Measurements from ENCODE around the gene TNNT3. TPM values are rescaled to one million over a fixed set of nuclear protein-coding genes. Genes with fewer than 3 reads are reported as not detected.

TNNT3 gene
- not detected in 2 replicates for total RNA-seq (2012; rRNA removed)
- polyA plus RNA-seq (2012; rRNA removed), result not detected in 2 replicates
- polyA plus RNA-seq (2012; cell fraction: cytosol; rRNA removed), result not detected in 2 replicates
- polyA plus RNA-seq (2012; cell fraction: nucleus; rRNA removed; ENCODE audit: low replicate concordance), result not detected in 2 replicates
- not detected for Bru-seq, nascent RNA
- BruChase-seq, experiment 1, labeled RNA remaining after a 6-hour chase, result not detected
- not detected for BruChase-seq, experiment 2, labeled RNA remaining after a 2-hour chase
- long read RNA-seq, result 0 reads

DNA sequence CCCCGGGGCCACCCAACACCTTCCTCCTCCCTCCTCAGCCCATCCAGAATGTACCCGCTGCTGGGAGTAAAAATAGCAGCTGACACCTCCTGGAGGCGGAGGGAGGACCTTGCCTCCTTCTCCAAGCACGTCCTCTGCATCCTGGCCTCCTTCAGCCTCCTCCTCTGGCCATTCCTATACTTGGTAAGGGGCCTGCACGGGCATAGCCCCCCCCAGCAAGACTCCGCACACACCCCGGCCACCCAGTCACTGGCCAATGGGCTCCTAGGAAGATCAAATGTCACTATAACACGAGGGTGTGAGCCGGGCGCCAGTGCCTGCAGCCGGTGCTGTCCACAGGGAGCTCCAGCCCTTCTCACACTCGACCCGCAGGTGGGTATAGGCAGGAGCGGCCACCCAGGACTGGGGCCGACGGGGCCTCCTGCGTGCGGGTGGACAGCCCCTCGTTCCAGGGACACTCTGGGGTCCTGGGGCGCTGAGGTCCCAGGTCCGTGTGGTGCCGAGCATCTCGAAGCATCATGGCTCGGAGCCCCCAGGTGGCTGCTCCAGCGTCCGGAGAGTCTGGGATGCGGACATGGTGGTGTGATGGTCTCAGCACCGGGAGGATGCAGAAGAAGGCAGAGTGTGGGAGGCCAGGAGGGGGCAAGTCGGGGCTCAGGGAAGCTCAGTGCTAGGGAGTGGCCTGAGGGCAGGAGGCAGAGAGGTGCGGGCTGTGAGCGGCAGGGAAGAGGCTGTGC lies at the start of gene TNNT3:
Gene TNNT3, plus strand, starts transcription at position 313 of the 737 bp plus-strand sequence. CDS start 3,172 bp downstream, outside the sequence.
- CTCF ChIA-PET, result no interaction called here
- no peak within 1 kb of the TSS for H2BK20ac ChIP-seq (ENCODE audit: low read depth, low read length)
- no peak within 1 kb of the TSS for H3K4ac ChIP-seq (ENCODE audit: low read depth, low read length)
- peaks cover 13% of the 10 kb centered on the region for H3K27me3 ChIP-seq (ENCODE audit: control insufficient read depth, insufficient read depth, low read length)
- H2BK120ac ChIP-seq (ENCODE audit: low read depth, low read length), result no peak within 1 kb of the TSS
- H3K9me3 ChIP-seq (ENCODE audit: control insufficient read depth, insufficient read depth, low read length), result no peaks in the 10 kb centered on the region
- H3K9me1 ChIP-seq (ENCODE audit: insufficient read depth, low read length), result no peaks in the 10 kb centered on the region
- H3K36me3 ChIP-seq (ENCODE audit: control insufficient read depth, insufficient read depth, low read length), result no peaks in the 10 kb centered on the region
- H3K14ac ChIP-seq (replicated peaks; ENCODE audit: low read depth, low read length), result no peak within 1 kb of the TSS
- no peaks in the 10 kb centered on the region for H3K4me1 ChIP-seq (ENCODE audit: control insufficient read depth, insufficient read depth, low read length)
- no peak for ATAC-seq (ENCODE audit: low read depth)
- peak within 1 kb of the TSS; percentile 51 for H2AFZ ChIP-seq (replicated peaks; ENCODE audit: low read length, poor library complexity)
- H3K4me2 ChIP-seq (ENCODE audit: low read depth, low read length), result no peak within 1 kb of the TSS
- TF ChIP-seq MXI1 (IDR thresholded peaks at IDR 0.05; ENCODE audit: borderline replicate concordance, low read depth, low read length) (no peak), FOS (IDR thresholded peaks at IDR 0.05; ENCODE audit: low read depth, low read length) (no peak), MAZ (IDR thresholded peaks at IDR 0.05; ENCODE audit: borderline replicate concordance, low read depth, low read length) (no peak)
- TF ChIP-seq, protein P1, sequence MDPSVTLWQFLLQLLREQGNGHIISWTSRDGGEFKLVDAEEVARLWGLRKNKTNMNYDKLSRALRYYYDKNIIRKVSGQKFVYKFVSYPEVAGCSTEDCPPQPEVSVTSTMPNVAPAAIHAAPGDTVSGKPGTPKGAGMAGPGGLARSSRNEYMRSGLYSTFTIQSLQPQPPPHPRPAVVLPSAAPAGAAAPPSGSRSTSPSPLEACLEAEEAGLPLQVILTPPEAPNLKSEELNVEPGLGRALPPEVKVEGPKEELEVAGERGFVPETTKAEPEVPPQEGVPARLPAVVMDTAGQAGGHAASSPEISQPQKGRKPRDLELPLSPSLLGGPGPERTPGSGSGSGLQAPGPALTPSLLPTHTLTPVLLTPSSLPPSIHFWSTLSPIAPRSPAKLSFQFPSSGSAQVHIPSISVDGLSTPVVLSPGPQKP (IDR thresholded peaks at IDR 0.05; ENCODE audit: borderline replicate concordance, low read depth, low read length), result no peak
- no peak within 1 kb of the TSS for H2BK15ac ChIP-seq (ENCODE audit: low read depth, low read length)
- H2AK9ac ChIP-seq (replicated peaks; ENCODE audit: low read depth, low read length, poor library complexity), result no peak within 1 kb of the TSS
- H3K9ac ChIP-seq (ENCODE audit: low read depth, low read length), result no peak within 1 kb of the TSS
- no peak within 1 kb of the TSS for H4K91ac ChIP-seq (ENCODE audit: insufficient read depth, low read depth, low read length)
- no peak for DNase-seq
- in situ Hi-C loops (cut with MboI; ENCODE audit: low sequenced_read_pairs) (no loop called here), intact Hi-C loops (cut with micrococcal nuclease) (no loop called here), dilution Hi-C loops (cut with HindIII; ENCODE audit: low sequenced_read_pairs, unreplicated experiment) (no loop called here)
- no peaks in the 10 kb centered on the region; the same call in 1 of the 2 replicates for H4K20me1 ChIP-seq (ENCODE audit: insufficient read depth, low read length)
- H4K8ac ChIP-seq (ENCODE audit: low read depth in 2 of 2, low read length in 2 of 2), result no peak within 1 kb of the TSS
- H3K18ac ChIP-seq (ENCODE audit: low read depth, low read length), result no peak within 1 kb of the TSS
- WGBS, 2 experiments (ENCODE audit: extremely low coverage in 2 of 2, insufficient read length in 1 of 2), result 58% methylated on average over 16 of the region's 31 CpGs; no CpG with 5 or more reads in 1 of the 2 experiments
- POLR2A ChIA-PET (ENCODE audit: unreplicated experiment), result no interaction called here
- H3K27ac ChIP-seq (ENCODE audit: insufficient read depth, low read length), result no peak within 1 kb of the TSS
- no peak within 1 kb of the TSS for H3K23ac ChIP-seq (ENCODE audit: low read depth, low read length)
- H4K5ac ChIP-seq (ENCODE audit: low read depth, low read length), result no peak within 1 kb of the TSS
- no peak within 1 kb of the TSS for H2AK5ac ChIP-seq (ENCODE audit: low read depth, low read length)
- H3K56ac ChIP-seq (ENCODE audit: extremely low read depth, insufficient read depth, low read length), result no peak within 1 kb of the TSS
- no peak within 1 kb of the TSS for H3K4me3 ChIP-seq (ENCODE audit: insufficient read depth, low read depth, low read length)
- H3K79me1 ChIP-seq (ENCODE audit: low read depth in 1 of 2, low read length in 2 of 2), result no peaks in the 10 kb centered on the region
- no peak within 1 kb of the TSS for H2BK5ac ChIP-seq (ENCODE audit: low read depth, low read length, poor library complexity, severe bottlenecking)
- no TSS peak for BruUV-seq (replicated peaks)

All from IMR-90 (cell line).